ENCODE measurements around the gene HIPK1.

GRCh38 chr1:113995382-113995781 lies 66.3 kb downstream of the HIPK1 start:
- TF ChIP-seq CTCF (IDR thresholded peaks at IDR 0.05) (no peak), POLR2A (IDR thresholded peaks at IDR 0.05) (no peak)

All from testis (tissue), 2 donors.